ENCODE results near the gene PFN3. TPM values are rescaled to one million over a fixed set of nuclear protein-coding genes. Genes with fewer than 3 reads are reported as not detected.

Gene PFN3
- total and polyA plus RNA-seq, 2 of the 13 experiments (the other 11 are each of a cell fraction or from before 2014, with no cell fraction given) = not detected

DNA sequence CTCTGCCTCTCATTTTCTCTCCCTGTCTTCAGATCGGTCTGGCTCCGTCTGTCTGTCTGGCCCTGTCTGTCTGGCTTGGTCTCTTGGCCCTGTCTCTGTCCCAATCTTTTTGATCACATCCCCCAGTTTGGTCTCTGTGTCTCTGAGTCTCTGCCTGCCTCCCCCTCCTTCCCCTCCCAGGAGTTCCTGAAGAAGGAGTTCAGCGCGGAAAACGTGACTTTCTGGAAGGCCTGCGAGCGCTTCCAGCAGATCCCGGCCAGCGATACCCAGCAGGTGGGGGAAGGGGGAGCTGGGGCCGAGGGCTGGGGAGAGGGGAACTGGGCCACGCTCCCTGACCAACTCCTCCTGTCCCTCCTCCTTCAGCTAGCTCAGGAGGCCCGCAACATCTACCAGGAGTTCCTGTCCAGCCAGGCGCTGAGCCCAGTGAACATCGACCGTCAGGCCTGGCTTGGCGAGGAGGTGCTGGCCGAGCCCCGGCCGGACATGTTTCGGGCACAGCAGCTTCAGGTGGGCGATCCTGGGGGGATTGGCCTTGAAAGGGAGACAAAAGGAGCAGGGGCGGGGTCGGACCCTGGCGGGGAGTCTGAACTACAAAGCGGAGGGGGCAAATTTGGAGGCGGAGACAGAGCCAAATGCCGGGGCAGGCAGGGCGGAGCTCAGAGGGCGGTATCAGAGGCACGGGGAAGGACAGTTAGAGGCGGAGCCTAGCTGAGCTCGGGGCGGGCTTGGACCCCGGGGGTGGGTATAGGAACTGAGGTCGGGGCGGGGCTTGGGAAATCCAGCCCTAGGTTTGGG lies 33.7 kb downstream of the PFN3 start (continued):
- TF ChIP-seq ZNF180 (CRISPR knock-in tag; IDR thresholded peaks at IDR 0.05; ENCODE audit: borderline replicate concordance, low read depth) (no peak), RFXAP (CRISPR knock-in tag; IDR thresholded peaks at IDR 0.05; ENCODE audit: borderline replicate concordance) (0 out of 2 replicates have a peak, but pooled peaks have one; percentile 30), YEATS2 (CRISPR knock-in tag; IDR thresholded peaks at IDR 0.05; ENCODE audit: borderline replicate concordance) (peak; percentile 63; the same call in 1 of the 2 replicates), KMT2A (CRISPR knock-in tag; IDR thresholded peaks at IDR 0.05) (peak; percentile 27; the same call in 1 of the 2 replicates), HDAC1 (CRISPR knock-in tag; IDR thresholded peaks at IDR 0.05) (peak; percentile 46; the same call in 1 of the 2 replicates), MEIS2 (CRISPR knock-in tag; IDR thresholded peaks at IDR 0.05) (no peak), ZNF615 (CRISPR knock-in tag; IDR thresholded peaks at IDR 0.05; ENCODE audit: borderline replicate concordance) (0 out of 2 replicates have a peak, but pooled peaks have one; percentile 28), ZNF292 (CRISPR knock-in tag; IDR thresholded peaks at IDR 0.05; ENCODE audit: borderline replicate concordance, low read depth) (peak; percentile 50; the same call in 1 of the 2 replicates), MBD4 (IDR thresholded peaks at IDR 0.05; ENCODE audit: borderline replicate concordance, low read length) (no peak), ZNF589 (CRISPR knock-in tag; conservative IDR thresholded peaks at IDR 0.05) (no peak), PPARG (CRISPR knock-in tag; conservative IDR thresholded peaks at IDR 0.05) (0 out of 2 replicates have a peak, but pooled peaks have one; percentile 11), ZNF343 (CRISPR knock-in tag; IDR thresholded peaks at IDR 0.05) (peak; percentile 71; the same call in 1 of the 2 replicates), RBFOX2 (IDR thresholded peaks at IDR 0.05; ENCODE audit: low read depth, low read length) (peak; percentile 80), EHMT2 (IDR thresholded peaks at IDR 0.05; ENCODE audit: borderline replicate concordance, low read depth, low read length) (no peak), KDM3A (CRISPR knock-in tag; IDR thresholded peaks at IDR 0.05; ENCODE audit: low read depth) (no peak), GABPB1 (CRISPR knock-in tag; IDR thresholded peaks at IDR 0.05) (peak; percentile 42; the same call in 1 of the 2 replicates), MAFK (conservative IDR thresholded peaks at IDR 0.05 in 1 of 2, IDR thresholded peaks at IDR 0.05 in 1 of 2; ENCODE audit: low read length in 2 of 2) (no peak), ZNF263 (CRISPR knock-in tag; IDR thresholded peaks at IDR 0.05) (peak; percentile 97)
- TF ChIP-seq, protein P1, sequence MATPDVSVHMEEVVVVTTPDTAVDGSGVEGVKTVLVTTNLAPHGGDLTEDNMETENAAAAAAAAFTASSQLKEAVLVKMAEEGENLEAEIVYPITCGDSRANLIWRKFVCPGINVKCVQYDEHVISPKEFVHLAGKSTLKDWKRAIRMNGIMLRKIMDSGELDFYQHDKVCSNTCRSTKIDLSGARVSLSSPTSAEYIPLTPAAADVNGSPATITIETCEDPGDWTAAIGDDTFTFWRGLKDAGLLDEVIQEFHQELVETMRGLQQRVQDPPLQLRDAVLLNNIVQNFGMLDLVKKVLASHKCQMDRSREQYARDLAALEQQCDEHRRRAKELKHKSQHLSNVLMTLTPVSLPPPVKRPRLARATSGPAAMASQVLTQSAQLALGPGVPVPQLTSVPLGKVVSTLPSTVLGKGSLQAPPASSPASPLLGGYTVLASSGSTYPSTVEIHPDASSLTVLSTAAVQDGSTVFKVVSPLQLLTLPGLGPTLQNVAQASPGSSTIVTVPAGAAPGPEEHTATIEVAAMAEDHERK (CRISPR knock-in tag; IDR thresholded peaks at IDR 0.05; ENCODE audit: low read depth) = no peak
- TF ChIP-seq, protein P2, sequence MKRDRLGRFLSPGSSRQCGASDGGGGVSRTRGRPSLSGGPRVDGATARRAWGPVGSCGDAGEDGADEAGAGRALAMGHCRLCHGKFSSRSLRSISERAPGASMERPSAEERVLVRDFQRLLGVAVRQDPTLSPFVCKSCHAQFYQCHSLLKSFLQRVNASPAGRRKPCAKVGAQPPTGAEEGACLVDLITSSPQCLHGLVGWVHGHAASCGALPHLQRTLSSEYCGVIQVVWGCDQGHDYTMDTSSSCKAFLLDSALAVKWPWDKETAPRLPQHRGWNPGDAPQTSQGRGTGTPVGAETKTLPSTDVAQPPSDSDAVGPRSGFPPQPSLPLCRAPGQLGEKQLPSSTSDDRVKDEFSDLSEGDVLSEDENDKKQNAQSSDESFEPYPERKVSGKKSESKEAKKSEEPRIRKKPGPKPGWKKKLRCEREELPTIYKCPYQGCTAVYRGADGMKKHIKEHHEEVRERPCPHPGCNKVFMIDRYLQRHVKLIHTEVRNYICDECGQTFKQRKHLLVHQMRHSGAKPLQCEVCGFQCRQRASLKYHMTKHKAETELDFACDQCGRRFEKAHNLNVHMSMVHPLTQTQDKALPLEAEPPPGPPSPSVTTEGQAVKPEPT (CRISPR knock-in tag; IDR thresholded peaks at IDR 0.05; ENCODE audit: low read depth) = 0 out of 2 replicates have a peak, but pooled peaks have one; percentile 45
- TF ChIP-seq, protein P3, sequence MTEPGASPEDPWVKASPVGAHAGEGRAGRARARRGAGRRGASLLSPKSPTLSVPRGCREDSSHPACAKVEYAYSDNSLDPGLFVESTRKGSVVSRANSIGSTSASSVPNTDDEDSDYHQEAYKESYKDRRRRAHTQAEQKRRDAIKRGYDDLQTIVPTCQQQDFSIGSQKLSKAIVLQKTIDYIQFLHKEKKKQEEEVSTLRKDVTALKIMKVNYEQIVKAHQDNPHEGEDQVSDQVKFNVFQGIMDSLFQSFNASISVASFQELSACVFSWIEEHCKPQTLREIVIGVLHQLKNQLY (CRISPR knock-in tag; IDR thresholded peaks at IDR 0.05) = no peak
- TF ChIP-seq, protein P4, sequence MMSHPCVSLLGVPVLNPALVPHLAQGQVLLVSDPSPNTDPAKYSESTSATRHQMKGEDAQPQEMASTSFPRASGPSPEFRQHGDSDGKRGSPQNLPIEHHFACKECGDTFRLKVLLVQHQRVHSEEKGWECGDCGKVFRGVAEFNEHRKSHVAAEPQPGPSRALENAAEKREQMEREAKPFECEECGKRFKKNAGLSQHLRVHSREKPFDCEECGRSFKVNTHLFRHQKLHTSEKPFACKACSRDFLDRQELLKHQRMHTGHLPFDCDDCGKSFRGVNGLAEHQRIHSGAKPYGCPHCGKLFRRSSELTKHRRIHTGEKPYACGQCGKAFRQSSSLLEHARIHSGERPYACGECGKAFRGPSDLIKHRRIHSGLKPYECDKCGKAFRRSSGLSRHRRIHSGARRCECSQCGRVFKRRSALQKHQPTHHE (CRISPR knock-in tag; IDR thresholded peaks at IDR 0.05; ENCODE audit: borderline replicate concordance) = no peak

Measured in HepG2 (cell line).